OCI-LY3 (cell line): ENCODE data around the gene OSTF1.

Experiments
- H2AFZ ChIP-seq: fragments of 200-600, 300-600 bp; shearing (Covaris generic); 2 replicates; pipeline ENCODE4 v1.6.0; 2014; ENCODE audit warnings: antibody characterized with exemption, low read depth, low read length
- H3K27ac ChIP-seq: fragments of 200-600, 300-600 bp; sonication (generic); 2 replicates; pipeline ENCODE4 v1.5.1; 2014; ENCODE audit warnings: mild to moderate bottlenecking, low read length, moderate library complexity, mixed read lengths
- H3K27me3 ChIP-seq: fragments of 200-600, 300-600 bp; sonication (generic); 2 replicates; pipeline ENCODE4 v1.6.1; 2014; ENCODE audit warnings: low read depth, low read length, mixed read lengths
- H3K36me3 ChIP-seq: fragments of 200-600, 300-600 bp; sonication (generic); replicated peaks from 2 replicates; pipeline ENCODE3; 2014; ENCODE audit warnings: low read depth, low read length, mixed read lengths
- H3K4me1 ChIP-seq: fragments of 300-600, 200-600 bp; sonication (generic); 2 replicates; pipeline ENCODE4 v1.6.1; 2014; ENCODE audit warnings: low read length, mixed read lengths
- H3K4me2 ChIP-seq: fragments of 200-600, 300-600 bp; sonication (generic); 2 replicates; pipeline ENCODE4 v1.6.1; 2014; ENCODE audit warnings: low read length, mixed read lengths
- H3K4me3 ChIP-seq: fragments of 300-600, 200-600 bp; sonication (generic); 2 replicates; pipeline ENCODE4 v1.5.1; 2014; ENCODE audit warnings: antibody characterized with exemption, mild to moderate bottlenecking, low read length, moderate library complexity
- H3K79me2 ChIP-seq: fragments of 300-600, 200-600 bp; shearing (Covaris generic); 2 replicates; pipeline ENCODE4 v1.6.1; 2014; ENCODE audit warnings: mild to moderate bottlenecking, low read length, mixed read lengths
- H3K9ac ChIP-seq: fragments of 300-600, 200-600 bp; shearing (Covaris generic); 2 replicates; pipeline ENCODE4 v1.6.0; 2014; ENCODE audit warnings: mild to moderate bottlenecking, low read length, moderate library complexity
- H3K9me3 ChIP-seq: fragments of 200-600, 300-600 bp; shearing (Covaris generic); 2 replicates; pipeline ENCODE4 v1.6.1; 2014; ENCODE audit warnings: low read length, mixed read lengths; ENCODE audit not compliant: insufficient read depth
- H4K20me1 ChIP-seq: fragments of 200-600, 300-600 bp; sonication (generic); 2 replicates; pipeline ENCODE4 v1.6.1; 2016; ENCODE audit warnings: low read length, mixed read lengths; ENCODE audit not compliant: insufficient read depth
- CTCF ChIP-seq: fragments of 200-600, 300-600 bp; sonication (generic); IDR thresholded peaks from 2 replicates; pipeline ENCODE4 v1.5.1; 2014; ENCODE audit warnings: antibody characterized with exemption, low read length, low read depth
- EZH2phosphoT487 ChIP-seq: fragments of 200-600 bp; shearing (Covaris generic); IDR thresholded peaks from 2 replicates; pipeline ENCODE4 v1.6.1; 2018; ENCODE audit warnings: antibody characterized with exemption, mixed run types, low read depth

Gene OSTF1

GRCh38 chr9:75188756-75189155, 100.4 kb downstream of the OSTF1 start:
- no peaks in the 10 kb centered on the region for H3K9me3 ChIP-seq
- no peaks in the 10 kb centered on the region for H3K79me2 ChIP-seq
- peaks cover 26% of the 10 kb centered on the region for H3K27me3 ChIP-seq
- H3K4me1 ChIP-seq = peaks cover 23% of the 10 kb centered on the region
- no peaks in the 10 kb centered on the region for H4K20me1 ChIP-seq
- TF ChIP-seq CTCF = no peak
- TF ChIP-seq EZH2phosphoT487 = no peak
- H3K4me3 ChIP-seq = no peak overlapping the region
- no peak overlapping the region for H3K4me2 ChIP-seq
- H2AFZ ChIP-seq = no peak overlapping the region
- H3K27ac ChIP-seq = no peak overlapping the region
- no peak overlapping the region for H3K9ac ChIP-seq
- no peaks in the 10 kb centered on the region for H3K36me3 ChIP-seq

- H3K4me1 ChIP-seq = peaks cover 2% of the 10 kb centered on the region
- no peak overlapping the region for H3K27ac ChIP-seq
- H3K79me2 ChIP-seq = no peaks in the 10 kb centered on the region
- no peaks in the 10 kb centered on the region for H3K36me3 ChIP-seq
- no peak overlapping the region for H2AFZ ChIP-seq
- H3K27me3 ChIP-seq = peaks cover 40% of the 10 kb centered on the region
- no peak overlapping the region for H3K4me3 ChIP-seq
- H3K4me2 ChIP-seq = no peak overlapping the region
- no peaks in the 10 kb centered on the region for H4K20me1 ChIP-seq
- no peaks in the 10 kb centered on the region for H3K9me3 ChIP-seq
- no peak for TF ChIP-seq CTCF
- TF ChIP-seq EZH2phosphoT487 = no peak
- no peak overlapping the region for H3K9ac ChIP-seq
These were observed 102.4 kb downstream of the OSTF1 start for GRCh38 chr9:75190762-75191161.
